Astrocyte (in vitro differentiated cells and primary cell): ENCODE data around the gene HSPG2. TPM values are rescaled to one million over a fixed set of nuclear protein-coding genes. Genes with fewer than 3 reads are reported as not detected.
A peak's percentile ranks its signal among the peaks of the same experiment; 100 is the strongest.

ENCODE experiments used
- DNase-seq: peaks from one replicate; pipeline ENCODE4 v3.0.0-alpha.2; 2010; ENCODE audit warnings: low read depth
- FAIRE-seq: peaks from 2 replicates; lab custom pipeline; 2011; peaks lifted over from hg19 to GRCh38; lab: Jason Lieb, UNC
- H2AFZ ChIP-seq: 2 replicates; pipeline ENCODE4 v1.6.0; 2012; ENCODE audit warnings: low read depth, low read length, inconsistent platforms
- H3K27ac ChIP-seq: 2 replicates; pipeline ENCODE4 v1.5.1; 2011; ENCODE audit warnings: low read depth, low read length, inconsistent platforms
- H3K27me3 ChIP-seq: 2 replicates; pipeline ENCODE4 v1.6.0; 2011; ENCODE audit warnings: low read length, inconsistent platforms; ENCODE audit not compliant: insufficient read depth
- H3K36me3 ChIP-seq: 2 replicates; pipeline ENCODE4 v1.5.1; 2011; ENCODE audit warnings: low read length, inconsistent platforms; ENCODE audit not compliant: insufficient read depth
- H3K4me1 ChIP-seq: 2 replicates; pipeline ENCODE4 v1.5.1; 2011; ENCODE audit warnings: low read length, inconsistent platforms; ENCODE audit not compliant: insufficient read depth
- H3K4me2 ChIP-seq: 2 replicates; pipeline ENCODE4 v1.6.0; 2012; ENCODE audit warnings: low read length, inconsistent platforms
- H3K4me3 ChIP-seq: 2 replicates; pipeline ENCODE4 v1.5.1; 2011; ENCODE audit warnings: low read depth, mild to moderate bottlenecking, low read length, inconsistent platforms; ENCODE audit not compliant: insufficient read depth
- H3K79me2 ChIP-seq: 2 replicates; pipeline ENCODE4 v1.6.0; 2012; ENCODE audit warnings: mild to moderate bottlenecking, low read length, inconsistent platforms; ENCODE audit not compliant: insufficient read depth
- H3K9ac ChIP-seq: 2 replicates; pipeline ENCODE4 v1.6.0; 2012; ENCODE audit warnings: mild to moderate bottlenecking, low read length, inconsistent platforms
- H3K9me3 ChIP-seq: 2 replicates; pipeline ENCODE4 v1.5.1; 2012; ENCODE audit warnings: low read depth, mild to moderate bottlenecking, low read length, inconsistent platforms; ENCODE audit not compliant: insufficient read depth
- H4K20me1 ChIP-seq: 2 replicates; pipeline ENCODE4 v1.6.0; 2012; ENCODE audit warnings: low read length, inconsistent platforms; ENCODE audit not compliant: insufficient read depth
- H3K27ac Mint-ChIP-seq: one replicate; pipeline ENCODE4 v1.8.0; 2021; ENCODE audit warnings: mild to moderate bottlenecking, mixed read lengths; ENCODE audit not compliant: unreplicated experiment
- H3K27me3 Mint-ChIP-seq: one replicate; pipeline ENCODE4 v1.8.0; 2021; ENCODE audit warnings: low read depth, mixed read lengths; ENCODE audit not compliant: unreplicated experiment
- H3K36me3 Mint-ChIP-seq: one replicate; pipeline ENCODE4 v1.8.0; 2021; ENCODE audit warnings: low read depth, mixed read lengths; ENCODE audit not compliant: unreplicated experiment
- H3K4me1 Mint-ChIP-seq: one replicate; pipeline ENCODE4 v1.8.0; 2021; ENCODE audit warnings: low read depth, mixed read lengths; ENCODE audit not compliant: unreplicated experiment
- H3K4me3 Mint-ChIP-seq: one replicate; pipeline ENCODE4 v1.8.0; 2021; ENCODE audit warnings: mild to moderate bottlenecking, moderate library complexity, mixed read lengths; ENCODE audit not compliant: unreplicated experiment
- H3K9me3 Mint-ChIP-seq: one replicate; pipeline ENCODE4 v1.8.0; 2021; ENCODE audit warnings: mild to moderate bottlenecking, mixed read lengths; ENCODE audit not compliant: unreplicated experiment
- CTCF ChIP-seq: IDR thresholded peaks from 2 replicates; pipeline ENCODE4 v1.5.1; 2011; ENCODE audit warnings: low read depth, mild to moderate bottlenecking, inconsistent platforms, low read length, moderate library complexity; ENCODE audit not compliant: insufficient read depth
- EZH2 ChIP-seq: IDR thresholded peaks from 2 replicates; pipeline ENCODE4 v1.6.1; 2012; ENCODE audit warnings: mild to moderate bottlenecking, low read length, inconsistent platforms; ENCODE audit not compliant: insufficient read depth
- total RNA-seq: library from RNA; stranded (reverse); gene quantifications from 2 replicates; pipeline ENCODE4 v1.2.1, GENCODE V29; 2021

The HSPG2 gene
- total RNA-seq, 1 donor from 2014 or later = 249 TPM

- no peaks in the 10 kb centered on the region for H3K9me3 ChIP-seq
- H3K27ac ChIP-seq = no peak overlapping the region
- peaks cover 35% of the 10 kb centered on the region for H4K20me1 ChIP-seq
- DNase-seq = peak; percentile 47
- peak overlapping the region; percentile 44 for H3K4me2 ChIP-seq
- Mint-ChIP-seq H3K27me3 (no peaks in the 10 kb centered on the region), H3K27ac (no peak overlapping the region), H3K4me3 (no peak overlapping the region), H3K36me3 (peaks cover 27% of the 10 kb centered on the region), H3K4me1 (peaks cover 4% of the 10 kb centered on the region), H3K9me3 (no peaks in the 10 kb centered on the region)
- H3K4me1 ChIP-seq = peaks cover 17% of the 10 kb centered on the region
- no peaks in the 10 kb centered on the region for H3K27me3 ChIP-seq
- H3K79me2 ChIP-seq = no peaks in the 10 kb centered on the region
- H3K9ac ChIP-seq = peak overlapping the region; percentile 20
- TF ChIP-seq CTCF (no peak), EZH2 (no peak)
- no peak overlapping the region for H2AFZ ChIP-seq
- peaks cover 14% of the 10 kb centered on the region for H3K36me3 ChIP-seq
- FAIRE-seq = peak; percentile 72
- no peak overlapping the region for H3K4me3 ChIP-seq
Measured at GRCh38 chr1:21857142-21857839, 79.8 kb downstream of the HSPG2 start.

GRCh38 chr1:21855257-21856096 is 81.6 kb downstream of the HSPG2 start:
- Histone ChIP-seq H3K9ac (no peak overlapping the region), H2AFZ (no peak overlapping the region), H4K20me1 (peaks cover 22% of the 10 kb centered on the region), H3K79me2 (no peaks in the 10 kb centered on the region), H3K4me1 (peaks cover 10% of the 10 kb centered on the region), H3K4me2 (no peak overlapping the region), H3K27me3 (no peaks in the 10 kb centered on the region), H3K36me3 (peaks cover 6% of the 10 kb centered on the region), H3K4me3 (no peak overlapping the region), H3K27ac (no peak overlapping the region), H3K9me3 (no peaks in the 10 kb centered on the region)
- Mint-ChIP-seq H3K27ac (no peak overlapping the region), H3K9me3 (no peaks in the 10 kb centered on the region), H3K36me3 (peaks cover 16% of the 10 kb centered on the region), H3K4me3 (no peak overlapping the region), H3K27me3 (no peaks in the 10 kb centered on the region), H3K4me1 (peaks cover 4% of the 10 kb centered on the region)
- DNase-seq (no peak), FAIRE-seq (no peak)
- no peak for TF ChIP-seq EZH2
- TF ChIP-seq CTCF = no peak
